NCI-H1105 treated with DMSO at 0.1 percent for 48 hours (cell line): ENCODE data around the gene PHETA1.

ENCODE experiments used
- DNase-seq: peaks from one replicate; lab custom pipeline; 2025; lab: John Stamatoyannopoulos, UW

PHETA1 gene

DNA sequence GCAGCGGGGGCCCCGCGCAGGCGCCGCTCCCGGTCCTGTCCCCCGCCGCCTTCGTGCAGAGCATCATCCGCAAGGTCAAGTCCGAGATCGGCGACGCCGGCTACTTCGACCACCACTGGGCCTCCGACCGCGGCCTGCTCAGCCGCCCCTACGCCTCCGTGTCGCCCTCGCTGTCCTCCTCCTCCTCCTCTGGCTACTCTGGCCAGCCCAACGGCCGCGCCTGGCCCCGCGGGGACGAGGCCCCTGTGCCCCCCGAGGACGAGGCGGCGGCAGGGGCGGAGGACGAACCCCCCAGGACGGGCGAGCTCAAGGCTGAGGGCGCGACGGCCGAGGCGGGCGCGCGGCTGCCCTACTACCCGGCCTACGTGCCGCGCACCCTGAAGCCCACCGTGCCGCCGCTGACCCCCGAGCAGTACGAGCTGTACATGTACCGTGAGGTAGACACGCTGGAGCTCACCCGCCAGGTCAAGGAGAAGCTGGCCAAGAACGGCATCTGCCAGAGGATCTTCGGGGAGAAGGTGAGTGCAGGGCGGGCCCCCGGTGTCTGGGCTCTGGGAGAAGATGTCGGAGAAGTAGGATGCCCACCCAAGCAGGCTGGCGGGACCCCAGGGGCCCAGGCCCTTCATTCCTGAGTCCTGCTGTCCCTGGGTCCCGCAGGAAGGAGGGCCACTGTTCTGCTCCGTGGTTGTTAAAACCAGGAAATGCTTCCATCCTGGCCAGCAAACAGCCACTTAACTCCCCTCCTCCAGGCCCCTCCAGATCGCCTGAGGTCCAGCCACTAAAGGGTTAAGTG lies 48.4 kb downstream of the PHETA1 start:
- no peak for DNase-seq

DNA sequence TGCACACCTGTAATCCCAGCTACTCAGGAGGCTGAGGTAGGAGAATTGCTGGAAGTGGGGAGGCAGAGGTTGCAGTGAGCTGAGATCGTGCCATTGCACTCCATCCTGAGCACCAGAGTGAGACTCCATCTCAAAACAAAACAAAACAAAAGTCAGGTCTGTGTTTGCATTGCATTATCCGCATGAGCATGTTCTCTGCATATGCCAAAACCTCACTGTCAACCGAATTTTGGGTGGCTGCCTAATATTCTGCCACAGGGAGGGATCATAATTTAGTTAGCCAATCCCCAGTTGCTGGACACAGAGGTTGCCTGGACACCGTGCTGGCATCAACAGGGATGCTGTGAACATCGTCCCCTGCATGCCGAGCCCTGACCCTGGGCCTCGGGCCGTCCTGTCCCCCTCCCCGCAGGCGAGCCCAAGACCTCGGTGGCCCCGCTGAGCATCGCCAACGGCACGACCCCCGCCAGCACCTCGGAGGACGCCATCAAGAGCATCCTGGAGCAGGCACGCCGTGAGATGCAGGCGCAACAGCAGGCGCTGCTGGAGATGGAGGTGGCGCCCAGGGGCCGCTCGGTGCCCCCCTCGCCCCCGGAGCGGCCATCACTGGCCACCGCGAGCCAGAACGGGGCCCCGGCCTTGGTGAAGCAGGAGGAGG lies 49.2 kb downstream of the PHETA1 start:
- no peak for DNase-seq

- no peak for DNase-seq
Measured at GRCh38 chr12:111318450-111318849, 50.4 kb downstream of the PHETA1 start.

- DNase-seq = no peak
Measured at GRCh38 chr12:111316671-111317070, 52.2 kb downstream of the PHETA1 start.

DNA sequence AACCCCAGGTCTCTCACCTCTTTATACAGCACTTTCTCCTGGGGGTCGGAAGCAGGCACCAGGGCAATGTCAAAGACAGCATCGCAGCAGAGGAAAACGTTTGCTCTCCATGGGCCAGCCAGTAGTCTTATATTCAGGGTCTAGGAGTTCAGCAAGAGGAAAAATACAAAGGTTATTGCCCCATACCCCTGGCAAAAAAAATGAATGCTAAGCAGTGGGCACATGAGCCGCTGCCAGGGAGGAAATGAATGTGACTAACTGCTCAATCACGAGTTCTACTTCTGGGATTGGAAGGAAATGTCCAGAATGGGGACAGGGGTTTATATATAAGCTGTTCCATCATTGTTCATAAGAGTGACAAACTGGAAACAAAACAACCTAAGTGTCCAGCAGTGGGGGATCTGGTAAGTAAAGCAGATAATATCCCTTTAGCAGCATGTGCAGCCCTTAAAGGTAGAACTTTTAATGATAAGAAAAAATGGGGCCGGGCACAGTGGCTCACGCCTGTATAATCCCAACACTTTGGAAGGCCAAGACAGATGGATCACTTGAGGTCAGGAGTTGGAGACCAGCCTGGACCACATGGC lies 53.8 kb downstream of the PHETA1 start:
- no peak for DNase-seq

GRCh38 chr12:111313833-111314259 lies 55.0 kb downstream of the PHETA1 start:
- DNase-seq = peak; percentile 61

DNA sequence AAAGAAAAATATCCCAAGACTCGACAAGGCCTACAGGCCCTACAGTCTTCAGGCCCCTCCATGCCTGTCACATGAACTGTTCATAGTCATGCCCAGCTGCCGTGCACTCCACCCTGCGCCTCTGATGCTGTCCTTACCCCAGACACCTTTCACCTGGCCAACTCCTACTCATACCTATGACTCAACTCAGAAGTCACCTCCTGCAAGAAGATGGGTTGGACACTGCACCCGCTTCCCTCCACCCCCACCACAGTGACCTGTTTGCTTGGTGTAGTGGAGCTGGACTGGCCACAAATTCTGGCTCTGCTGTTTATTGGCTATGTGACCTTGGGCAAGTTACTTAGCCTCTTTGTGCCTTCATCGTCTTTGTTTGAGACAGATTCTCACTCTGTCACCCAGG lies 56.2 kb downstream of the PHETA1 start:
- no peak for DNase-seq

GRCh38 chr12:111312016-111312415 lies 56.9 kb downstream of the PHETA1 start:
- no peak for DNase-seq

GRCh38 chr12:111311011-111311410 lies 57.9 kb downstream of the PHETA1 start:
- no peak for DNase-seq
